Choroid plexus epithelial cell (primary cell): ENCODE measurements around the gene TSPAN14.

Source experiments
- DNase-seq: peaks from one replicate; pipeline ENCODE4 v3.0.0-alpha.2; 2010; ENCODE audit warnings: low read depth
- H3K4me3 ChIP-seq: 2 replicates; pipeline ENCODE4 v1.5.1; 2011; ENCODE audit warnings: low read depth, mild to moderate bottlenecking, control low read depth, low read length, moderate library complexity
- TF ChIP-seq, protein P1 (sequence below): conservative IDR thresholded peaks from 2 replicates; pipeline ENCODE4 v1.5.1; 2011; ENCODE audit warnings: low read depth, mild to moderate bottlenecking, control low read depth, inconsistent platforms, low read length, moderate library complexity

TSPAN14 gene

DNA sequence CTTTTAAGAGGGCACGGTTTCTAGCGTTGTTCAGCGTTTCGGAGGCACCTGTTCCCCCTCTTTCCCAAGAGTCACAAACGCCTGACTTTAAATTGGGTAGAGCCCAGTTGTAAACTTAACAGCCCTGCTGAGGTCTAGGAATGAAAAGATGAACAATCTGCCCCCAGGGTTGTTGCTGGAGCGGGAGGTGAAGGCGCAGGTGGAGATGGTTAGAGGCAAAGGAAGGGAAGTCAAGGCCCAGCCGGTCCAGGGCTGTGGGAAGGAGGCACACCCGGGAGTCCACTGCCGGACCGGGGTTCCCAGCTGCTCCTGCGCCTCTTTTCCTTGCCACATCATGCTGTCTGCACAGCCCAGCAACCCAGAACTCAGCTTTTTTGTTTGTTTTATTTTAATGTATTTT lies 45.0 kb upstream of the TSPAN14 start:
- H3K4me3 ChIP-seq = peak overlapping the region; percentile 80
- no peak for DNase-seq

DNA sequence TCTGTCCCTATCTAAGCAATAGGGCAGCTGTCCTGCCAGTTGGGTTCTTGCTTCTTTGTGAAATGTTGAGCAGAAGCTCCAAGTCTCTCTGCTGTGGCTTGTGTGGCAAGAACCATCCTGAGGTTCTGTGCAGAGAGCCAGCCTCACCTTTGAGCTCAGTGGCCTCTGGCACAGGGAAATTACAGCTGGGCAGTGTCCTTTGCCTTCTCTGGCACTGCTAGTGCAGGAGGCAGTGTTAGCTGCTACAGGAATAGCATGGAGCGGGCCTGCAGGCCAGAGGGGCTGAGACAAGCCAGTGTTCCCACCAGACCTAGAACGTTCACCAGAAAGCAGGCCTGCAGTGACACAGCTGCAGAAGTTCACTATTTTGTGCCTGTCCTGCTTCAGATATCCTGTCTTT lies 44.0 kb upstream of the TSPAN14 start:
- DNase-seq = no peak
- no peak overlapping the region for H3K4me3 ChIP-seq
- TF ChIP-seq, protein P1, sequence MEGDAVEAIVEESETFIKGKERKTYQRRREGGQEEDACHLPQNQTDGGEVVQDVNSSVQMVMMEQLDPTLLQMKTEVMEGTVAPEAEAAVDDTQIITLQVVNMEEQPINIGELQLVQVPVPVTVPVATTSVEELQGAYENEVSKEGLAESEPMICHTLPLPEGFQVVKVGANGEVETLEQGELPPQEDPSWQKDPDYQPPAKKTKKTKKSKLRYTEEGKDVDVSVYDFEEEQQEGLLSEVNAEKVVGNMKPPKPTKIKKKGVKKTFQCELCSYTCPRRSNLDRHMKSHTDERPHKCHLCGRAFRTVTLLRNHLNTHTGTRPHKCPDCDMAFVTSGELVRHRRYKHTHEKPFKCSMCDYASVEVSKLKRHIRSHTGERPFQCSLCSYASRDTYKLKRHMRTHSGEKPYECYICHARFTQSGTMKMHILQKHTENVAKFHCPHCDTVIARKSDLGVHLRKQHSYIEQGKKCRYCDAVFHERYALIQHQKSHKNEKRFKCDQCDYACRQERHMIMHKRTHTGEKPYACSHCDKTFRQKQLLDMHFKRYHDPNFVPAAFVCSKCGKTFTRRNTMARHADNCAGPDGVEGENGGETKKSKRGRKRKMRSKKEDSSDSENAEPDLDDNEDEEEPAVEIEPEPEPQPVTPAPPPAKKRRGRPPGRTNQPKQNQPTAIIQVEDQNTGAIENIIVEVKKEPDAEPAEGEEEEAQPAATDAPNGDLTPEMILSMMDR = no peak

More for the DNA sequence above, 45.0 kb upstream of the TSPAN14 start:
- TF ChIP-seq, protein P1 = no peak

DNA sequence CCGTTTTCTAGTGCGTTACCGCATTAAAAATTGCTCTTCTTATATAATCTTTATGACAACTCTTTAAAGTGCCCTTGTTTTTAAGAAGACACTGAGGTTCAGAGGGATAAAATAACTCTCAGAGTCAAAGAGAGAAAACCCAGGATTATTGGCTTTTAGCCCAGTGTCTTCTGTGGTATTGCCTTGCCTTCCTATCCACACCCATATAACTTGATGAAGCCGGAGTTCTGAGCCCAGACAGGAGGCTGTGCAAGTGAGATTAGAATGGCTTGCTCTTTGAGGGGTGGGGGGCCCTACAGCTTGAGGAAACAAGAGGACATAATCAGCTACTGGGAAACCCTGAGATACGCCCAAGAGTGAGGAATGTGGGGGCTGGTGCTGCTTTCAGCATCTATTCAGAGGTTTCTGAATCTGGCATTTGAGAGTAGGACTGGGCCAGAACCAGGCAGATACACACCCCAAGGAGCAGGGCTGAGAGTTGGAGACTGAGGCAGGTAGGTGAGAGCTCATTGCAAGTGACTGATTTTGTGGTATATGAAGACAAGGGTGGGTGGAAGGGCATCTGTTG lies 43.4 kb upstream of the TSPAN14 start:
- no peak overlapping the region for H3K4me3 ChIP-seq
- DNase-seq = peak; percentile 36
- TF ChIP-seq, protein P1 = no peak

DNA sequence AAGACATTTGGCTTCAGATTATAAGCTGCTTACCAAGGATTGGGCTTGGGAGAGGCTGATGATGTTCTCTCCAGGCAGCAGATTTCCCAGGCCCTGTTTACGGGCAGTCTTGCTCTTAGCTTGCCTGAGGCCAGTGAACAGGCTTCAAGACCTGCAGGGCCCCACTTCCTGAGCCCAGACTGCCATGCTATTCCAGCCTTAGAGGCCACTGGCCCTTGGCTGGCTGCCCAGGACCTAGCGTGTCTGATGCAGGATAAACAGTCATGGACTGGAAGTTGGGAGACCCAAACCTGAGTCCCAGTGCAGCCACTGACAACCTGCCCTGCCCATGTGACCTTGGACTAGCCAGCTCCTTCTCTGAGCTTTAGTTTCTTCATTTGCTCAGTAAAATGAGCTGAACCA lies 42.8 kb upstream of the TSPAN14 start:
- TF ChIP-seq, protein P1 = no peak
- peak; percentile 33 for DNase-seq
- no peak overlapping the region for H3K4me3 ChIP-seq

DNA sequence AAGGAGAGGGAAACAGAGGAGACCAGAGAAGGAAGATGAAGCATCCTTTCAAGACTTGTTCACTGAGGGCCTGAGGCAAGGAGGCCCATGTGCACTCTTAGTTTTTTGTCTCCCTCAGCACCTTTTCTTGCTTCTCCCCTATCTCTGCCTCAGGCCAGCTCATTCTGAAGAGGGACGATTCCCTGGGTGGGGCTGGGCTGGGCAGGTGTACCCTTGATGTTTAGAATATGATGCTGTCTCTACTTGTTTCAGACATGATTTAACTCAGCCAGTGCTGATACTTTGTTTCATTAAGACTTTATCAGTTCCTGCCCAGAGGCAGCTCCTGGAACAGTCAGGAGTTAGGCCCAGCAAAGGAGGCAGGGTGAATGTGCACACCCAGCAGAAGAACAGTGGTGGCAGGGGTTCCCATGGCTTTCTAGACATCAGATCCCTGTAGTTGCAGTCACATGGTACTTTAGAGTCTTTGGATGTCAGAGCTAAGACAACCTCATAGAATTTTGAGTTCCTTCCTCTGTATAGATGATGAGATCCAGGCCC lies 42.4 kb upstream of the TSPAN14 start:
- TF ChIP-seq, protein P1 = no peak
- DNase-seq = no peak
- no peak overlapping the region for H3K4me3 ChIP-seq

DNA sequence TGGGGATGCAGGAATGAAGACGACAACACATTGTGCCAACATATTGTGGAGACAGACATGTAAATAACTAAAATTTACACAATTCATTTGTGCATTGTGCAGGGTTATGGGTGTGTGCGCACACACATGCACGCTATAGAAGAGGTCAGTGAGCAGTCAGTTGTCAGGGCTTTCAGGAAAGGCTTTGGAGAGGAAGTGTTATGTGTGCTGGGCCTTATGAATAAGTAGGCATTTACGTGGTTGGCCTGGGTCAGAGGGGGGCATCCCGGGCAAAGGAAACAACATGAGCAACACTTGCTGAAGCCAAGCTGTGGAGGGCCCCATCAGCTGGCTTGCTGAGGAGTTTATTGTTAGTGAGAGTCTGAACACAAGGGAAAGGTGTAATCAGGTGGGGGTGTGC lies 41.6 kb upstream of the TSPAN14 start:
- H3K4me3 ChIP-seq = no peak overlapping the region
- TF ChIP-seq, protein P1 = no peak
- no peak for DNase-seq
